Caco-2 (cell line): ENCODE data around the gene ZNF532. TPM values are rescaled to one million over a fixed set of nuclear protein-coding genes. Genes with fewer than 3 reads are reported as not detected.

Experiments used
- BruUV-seq: library from RNA; stranded (reverse); fragments of 400-500 nt; replicated peaks from 2 replicates; lab custom pipeline; 2021; lab: Mats Ljungman, UMichigan
- CTCF ChIA-PET: fragments of 300-600 bp; sonication (Branson Sonifier 250); formaldehyde crosslinking; loops from one replicate; lab custom pipeline; 2022; ENCODE audit warnings: antibody characterized with exemption; lab: Charles Lee
- POLR2A ChIA-PET: fragments of 300-600 bp; sonication (Branson Sonifier 250); formaldehyde crosslinking; loops from one replicate; lab custom pipeline; 2022; ENCODE audit warnings: antibody characterized with exemption; lab: Charles Lee
- DNase-seq, 2 experiments: peaks; one replicate each; pipeline versions ENCODE4 v3.0.0 to v3.0.0-alpha.2; 2020 to 2022
- H3K27me3 ChIP-seq: replicated peaks from 2 replicates; pipeline ENCODE4 v1.6.0; 2011; ENCODE audit warnings: low read length; ENCODE audit not compliant: control insufficient read depth, insufficient read depth
- H3K36me3 ChIP-seq: 2 replicates; pipeline ENCODE4 v1.5.1; 2011; ENCODE audit warnings: low read length; ENCODE audit not compliant: control insufficient read depth, insufficient read depth
- H3K4me1 ChIP-seq: fragments of 250-450 bp; sonication (Bioruptor Pico); 2 replicates; pipeline ENCODE4 v1.5.1; 2020; ENCODE audit warnings: mild to moderate bottlenecking
- H3K4me3 ChIP-seq: 2 replicates; pipeline ENCODE4 v1.5.1; 2011; ENCODE audit warnings: low read depth, mild to moderate bottlenecking, control low read depth, low read length
- H3K9me3 ChIP-seq: fragments of 250-450 bp; sonication (Bioruptor Pico); 2 replicates; pipeline ENCODE4 v1.5.1; 2020; ENCODE audit warnings: mild to moderate bottlenecking, moderate library complexity
- H3K27ac Mint-ChIP-seq: one replicate; pipeline ENCODE4 v1.8.0; 2022; ENCODE audit warnings: mixed read lengths; ENCODE audit not compliant: unreplicated experiment
- H3K27me3 Mint-ChIP-seq: one replicate; pipeline ENCODE4 v1.8.0; 2022; ENCODE audit warnings: mixed read lengths; ENCODE audit not compliant: insufficient read depth, unreplicated experiment
- H3K36me3 Mint-ChIP-seq: one replicate; pipeline ENCODE4 v1.8.0; 2022; ENCODE audit warnings: mild to moderate bottlenecking, mixed read lengths; ENCODE audit not compliant: insufficient read depth, unreplicated experiment
- H3K4me1 Mint-ChIP-seq: one replicate; pipeline ENCODE4 v1.8.0; 2022; ENCODE audit warnings: low read depth, mixed read lengths; ENCODE audit not compliant: unreplicated experiment
- H3K4me3 Mint-ChIP-seq: one replicate; pipeline ENCODE4 v1.8.0; 2022; ENCODE audit warnings: mild to moderate bottlenecking, moderate library complexity, mixed read lengths; ENCODE audit not compliant: unreplicated experiment
- H3K9me3 Mint-ChIP-seq: one replicate; pipeline ENCODE4 v1.8.0; 2022; ENCODE audit warnings: mixed read lengths; ENCODE audit not compliant: unreplicated experiment
- intact Hi-C: fragments of 100-400 bp; cut with micrococcal nuclease; formaldehyde crosslinking; loops from one replicate; pipeline ENCODE4 v1.10.0; 2022; ENCODE audit not compliant: unreplicated experiment
- total RNA-seq: library from RNA; stranded (reverse); gene quantifications from 2 replicates; pipeline ENCODE4 v1.2.3, GENCODE V29; 2022
- TF ChIP-seq, protein P1 (sequence below), 2 experiments: fragments of 200-600 bp in 1 of 2; IDR thresholded peaks; 1 replicate in 1 of 2; 2 replicates in 1 of 2; pipeline versions ENCODE4 v1.5.1 to v1.8.0; 2011 to 2022; ENCODE audit warnings: antibody characterized with exemption in 1 of 2, control low read depth in 1 of 2, inconsistent platforms in 1 of 2, low read depth in 1 of 2, low read length in 1 of 2, mild to moderate bottlenecking in 1 of 2, moderate library complexity in 1 of 2; ENCODE audit not compliant: insufficient read depth in 1 of 2, severe bottlenecking in 1 of 2, unreplicated experiment in 1 of 2

Gene ZNF532
- total RNA-seq, 1 experiment from 2014 or later = 32.7 TPM

DNA sequence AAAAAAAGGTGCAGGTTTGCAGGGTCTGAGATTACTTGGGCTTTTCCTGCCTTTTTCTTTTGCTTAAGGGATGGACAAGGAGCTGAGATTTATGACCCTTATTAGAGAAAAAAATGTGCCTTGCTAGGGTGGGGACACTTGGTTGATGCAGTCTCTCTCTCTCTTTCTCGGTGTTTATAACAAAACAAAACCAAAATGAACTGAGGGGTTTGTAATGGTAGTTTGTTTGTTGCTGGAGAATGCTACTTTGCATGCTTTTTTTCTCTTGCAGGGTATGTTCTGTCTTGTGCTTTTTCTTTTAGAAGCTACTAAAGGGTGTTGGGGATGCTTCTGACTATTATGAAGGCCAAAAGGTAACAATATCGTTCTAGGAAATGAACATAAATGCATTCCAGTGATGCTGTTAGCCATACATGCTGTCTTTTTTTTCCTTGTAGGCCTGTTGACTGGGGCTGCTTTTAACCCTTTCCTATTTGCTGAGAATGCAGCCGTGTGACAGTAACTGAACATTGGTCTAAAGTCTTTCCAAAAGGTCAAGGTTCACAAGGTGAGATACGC lies 435 bp downstream of the ZNF532 start:
- H3K4me3 ChIP-seq = no peak overlapping the region
- ChIA-PET CTCF (no interaction called here), POLR2A (no interaction called here)
- Mint-ChIP-seq H3K27me3 (no peaks in the 10 kb centered on the region), H3K4me1 (peaks cover 2% of the 10 kb centered on the region), H3K4me3 (peak overlapping the region; percentile 67), H3K9me3 (no peaks in the 10 kb centered on the region), H3K36me3 (peaks cover 31% of the 10 kb centered on the region), H3K27ac (peak overlapping the region; percentile 73)
- no peaks in the 10 kb centered on the region for H3K4me1 ChIP-seq
- no TSS peak for BruUV-seq
- H3K9me3 ChIP-seq = no peaks in the 10 kb centered on the region
- DNase-seq = no peak
- TF ChIP-seq, protein P1, sequence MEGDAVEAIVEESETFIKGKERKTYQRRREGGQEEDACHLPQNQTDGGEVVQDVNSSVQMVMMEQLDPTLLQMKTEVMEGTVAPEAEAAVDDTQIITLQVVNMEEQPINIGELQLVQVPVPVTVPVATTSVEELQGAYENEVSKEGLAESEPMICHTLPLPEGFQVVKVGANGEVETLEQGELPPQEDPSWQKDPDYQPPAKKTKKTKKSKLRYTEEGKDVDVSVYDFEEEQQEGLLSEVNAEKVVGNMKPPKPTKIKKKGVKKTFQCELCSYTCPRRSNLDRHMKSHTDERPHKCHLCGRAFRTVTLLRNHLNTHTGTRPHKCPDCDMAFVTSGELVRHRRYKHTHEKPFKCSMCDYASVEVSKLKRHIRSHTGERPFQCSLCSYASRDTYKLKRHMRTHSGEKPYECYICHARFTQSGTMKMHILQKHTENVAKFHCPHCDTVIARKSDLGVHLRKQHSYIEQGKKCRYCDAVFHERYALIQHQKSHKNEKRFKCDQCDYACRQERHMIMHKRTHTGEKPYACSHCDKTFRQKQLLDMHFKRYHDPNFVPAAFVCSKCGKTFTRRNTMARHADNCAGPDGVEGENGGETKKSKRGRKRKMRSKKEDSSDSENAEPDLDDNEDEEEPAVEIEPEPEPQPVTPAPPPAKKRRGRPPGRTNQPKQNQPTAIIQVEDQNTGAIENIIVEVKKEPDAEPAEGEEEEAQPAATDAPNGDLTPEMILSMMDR (IDR thresholded peaks at IDR 0.05; ENCODE audit: insufficient read depth in 1 of 2, low read depth in 1 of 2, low read length in 1 of 2, severe bottlenecking in 1 of 2, unreplicated experiment in 1 of 2) = no peak
- H3K27me3 ChIP-seq = no peaks in the 10 kb centered on the region
- intact Hi-C loops = no loop called here
- no peaks in the 10 kb centered on the region for H3K36me3 ChIP-seq

DNA sequence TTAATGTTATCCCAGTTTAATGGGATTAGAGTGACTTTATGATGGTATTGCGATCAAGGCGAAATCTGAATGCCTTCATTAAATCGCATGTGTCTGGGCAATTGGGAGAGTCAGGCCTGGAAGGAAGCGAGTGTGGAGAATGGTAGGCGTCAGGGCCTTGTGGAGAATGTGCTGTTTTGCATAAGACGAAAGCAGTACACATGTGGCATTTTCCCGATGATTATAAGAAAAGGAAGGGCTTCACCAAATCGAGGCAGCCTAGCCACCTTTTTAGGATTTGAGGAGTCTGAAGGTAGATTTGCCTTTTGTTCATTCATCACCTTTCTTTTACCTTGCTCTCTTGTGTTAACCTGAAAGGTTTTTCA lies 1.0 kb downstream of the ZNF532 start:
- Mint-ChIP-seq H3K9me3 (no peaks in the 10 kb centered on the region), H3K4me1 (peaks cover 7% of the 10 kb centered on the region), H3K27me3 (no peaks in the 10 kb centered on the region), H3K27ac (peak overlapping the region; percentile 73), H3K36me3 (peaks cover 37% of the 10 kb centered on the region), H3K4me3 (no peak overlapping the region)
- ChIA-PET CTCF (no interaction called here), POLR2A (no interaction called here)
- no peak for DNase-seq
- no peak overlapping the region for H3K4me3 ChIP-seq
- no peaks in the 10 kb centered on the region for H3K27me3 ChIP-seq
- intact Hi-C loops = no loop called here
- BruUV-seq = no TSS peak
- TF ChIP-seq, protein P1 (IDR thresholded peaks at IDR 0.05; ENCODE audit: insufficient read depth in 1 of 2, low read depth in 1 of 2, low read length in 1 of 2, severe bottlenecking in 1 of 2, unreplicated experiment in 1 of 2) = no peak
- H3K9me3 ChIP-seq = no peaks in the 10 kb centered on the region
- no peaks in the 10 kb centered on the region for H3K36me3 ChIP-seq
- H3K4me1 ChIP-seq = no peaks in the 10 kb centered on the region

DNA sequence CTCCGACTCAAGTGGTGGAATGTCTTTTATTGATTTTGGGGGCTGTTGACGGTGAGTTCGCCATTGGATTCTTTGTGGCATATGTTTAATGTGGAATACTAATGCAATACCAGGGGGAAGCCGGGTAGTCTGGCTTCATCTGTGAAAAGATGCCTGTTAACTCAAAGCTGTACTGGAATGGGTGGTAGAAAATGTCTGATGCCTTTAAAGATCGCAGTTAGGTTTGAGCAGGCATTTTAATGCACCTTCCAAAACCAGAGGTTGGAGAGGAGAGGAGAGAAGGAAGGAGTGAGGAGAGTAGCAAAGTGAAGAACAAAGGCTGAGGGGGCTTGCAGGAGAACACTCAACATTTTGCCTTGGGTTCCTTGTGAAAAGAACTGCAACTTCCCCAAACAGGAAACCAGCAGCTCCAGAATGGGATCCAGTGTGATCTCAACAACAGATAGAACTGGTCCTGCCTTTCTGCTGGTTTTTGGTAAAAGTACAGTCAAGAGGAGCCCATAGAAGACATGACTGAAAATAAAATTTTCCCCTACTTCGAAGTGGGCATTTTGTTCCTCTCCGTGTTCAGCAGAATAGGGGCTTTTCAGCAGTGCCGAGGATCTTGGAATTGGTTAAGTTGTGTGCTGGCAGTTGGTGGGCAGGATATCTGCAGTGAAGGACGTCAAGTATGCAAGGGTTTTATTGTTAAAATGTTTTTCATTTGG lies 1.5 kb downstream of the ZNF532 start:
- H3K36me3 ChIP-seq = no peaks in the 10 kb centered on the region
- BruUV-seq = no TSS peak
- no peak overlapping the region for H3K27ac Mint-ChIP-seq
- no peaks in the 10 kb centered on the region for H3K9me3 ChIP-seq
- H3K4me3 Mint-ChIP-seq = no peak overlapping the region
- no peaks in the 10 kb centered on the region for H3K27me3 ChIP-seq
- ChIA-PET CTCF (no interaction called here), POLR2A (no interaction called here)
- H3K4me3 ChIP-seq = no peak overlapping the region
- TF ChIP-seq, protein P1 (IDR thresholded peaks at IDR 0.05; ENCODE audit: insufficient read depth in 1 of 2, low read depth in 1 of 2, low read length in 1 of 2, severe bottlenecking in 1 of 2, unreplicated experiment in 1 of 2) = no peak
- H3K9me3 Mint-ChIP-seq = no peaks in the 10 kb centered on the region
- no peaks in the 10 kb centered on the region for H3K27me3 Mint-ChIP-seq
- peaks cover 38% of the 10 kb centered on the region for H3K36me3 Mint-ChIP-seq
- intact Hi-C loops = no loop called here
- H3K4me1 ChIP-seq = no peaks in the 10 kb centered on the region
- peaks cover 7% of the 10 kb centered on the region for H3K4me1 Mint-ChIP-seq
- DNase-seq = no peak
